Esophagus squamous epithelium (tissue), 5 donors: Measurements from ENCODE around the gene WDR88. TPM values are rescaled to one million over a fixed set of nuclear protein-coding genes. Genes with fewer than 3 reads are reported as not detected.

Experiments used
- DNase-seq: peaks from one replicate; lab custom pipeline; 2025; lab: John Stamatoyannopoulos, UW
- H3K27ac ChIP-seq, 4 donors: fragments of 200-600 bp; sonication (generic); one replicate each; pipeline ENCODE4 v1.5.1; 2016 to 2019; ENCODE audit warnings: mild to moderate bottlenecking in 1 of 4
- H3K27me3 ChIP-seq, 4 donors: fragments of 200-600 bp; sonication (generic); 1 replicate in 3 of 4; 2 replicates in 1 of 4; pipeline versions ENCODE4 v1.5.1 to v1.6.0; 2017 to 2021; ENCODE audit warnings: antibody characterized with exemption in 1 of 4
- H3K36me3 ChIP-seq, 3 donors: fragments of 200-600 bp; sonication (generic); one replicate each; pipeline ENCODE4 v1.5.1; 2016 to 2019
- H3K4me1 ChIP-seq, 3 donors: fragments of 200-600 bp; sonication (generic); one replicate each; pipeline ENCODE4 v1.5.1; 2017 to 2019
- H3K4me3 ChIP-seq, 4 donors: fragments of 200-600 bp; sonication (generic); 1 replicate in 3 of 4; 2 replicates in 1 of 4; pipeline ENCODE4 v1.5.1; 2016 to 2019; ENCODE audit warnings: mild to moderate bottlenecking in 2 of 4, moderate library complexity in 1 of 4
- H3K9me3 ChIP-seq, 3 donors: fragments of 200-600 bp; sonication (generic); one replicate each; pipeline ENCODE4 v1.5.1; 2016 to 2019
- POLR2A ChIP-seq, 4 donors: fragments of 450-650 bp; IDR thresholded peaks; one replicate each; pipeline ENCODE4 v1.6.1; 2017; ENCODE audit warnings: antibody characterized with exemption in 4 of 4, mild to moderate bottlenecking in 4 of 4, moderate library complexity in 3 of 4
- WGBS, 2 donors: methylation state at CpG; one replicate each; pipeline ENCODE4 v1.1.5; 2018; 5-methylcytosine and 5-hydroxymethylcytosine counted together
- intact Hi-C: fragments of 100-400 bp; cut with DNase I; formaldehyde crosslinking; loops from one replicate; pipeline ENCODE4 v1.15.0; 2022
- total RNA-seq, 4 donors: library from RNA; depleted of rRNA; stranded (reverse); fragments of >200 nt; gene quantifications; one replicate each; pipeline ENCODE4 v1.1.0, GENCODE V29; 2016
- TF ChIP-seq, protein P1 (sequence below), 6 experiments: fragments of 450-650 bp in 4 of 6; fragments of 200-600 bp in 2 of 6; sonication (generic) in 2 of 6; IDR thresholded peaks; one replicate each; pipeline ENCODE4 v1.5.1; 2016 to 2019; ENCODE audit warnings: antibody characterized with exemption in 6 of 6, mild to moderate bottlenecking in 4 of 6, moderate library complexity in 4 of 6
- donor health status: DM: yes; HTN: yes; CAD: no.

Gene WDR88
- total RNA-seq, 4 donors from 2014 or later, result not detected

DNA sequence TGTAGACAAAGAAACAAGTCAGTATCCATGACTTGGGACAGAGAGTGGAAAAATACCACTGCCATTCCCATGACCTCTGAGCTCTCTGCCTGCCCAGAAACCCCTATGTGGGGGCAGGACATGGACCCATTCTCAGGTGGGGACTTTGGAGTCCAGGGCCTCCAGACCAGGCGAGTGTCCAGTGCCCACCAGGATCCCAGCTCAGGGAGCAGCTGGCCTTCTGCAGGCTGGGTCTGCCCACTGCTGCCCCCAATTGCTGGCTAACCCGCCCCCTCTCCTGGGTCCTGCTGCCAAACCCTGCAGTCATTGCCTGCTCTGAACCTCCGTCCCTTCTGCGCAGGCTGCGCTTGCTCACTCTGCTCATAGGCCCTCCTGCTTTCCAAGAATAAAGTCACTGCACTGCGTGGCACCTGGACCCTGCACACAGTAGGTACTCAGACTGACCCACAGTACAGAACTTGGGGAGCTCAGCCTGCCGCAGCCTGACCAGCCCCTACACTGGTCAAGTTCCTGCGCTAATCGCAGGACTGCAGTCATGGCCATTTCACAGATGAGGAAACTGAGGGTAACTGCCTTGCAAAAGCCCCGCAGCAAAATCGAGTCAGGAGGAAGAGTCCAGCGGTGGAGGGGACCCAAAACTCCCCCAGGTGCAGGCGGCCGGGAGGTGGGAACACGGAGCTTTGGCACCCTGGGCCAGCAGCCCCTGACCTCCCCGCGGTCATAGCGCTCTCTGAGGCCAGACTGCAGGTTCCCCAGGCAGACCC lies 93.0 kb downstream of the WDR88 start:
- 51 to 80% methylated on average over 1 to 7 of the region's 18 CpGs for WGBS, 2 donors
- Histone ChIP-seq H3K27me3 (peaks cover 14 to 95% (median 27%) of the 10 kb centered on the region in 4 donors), H3K4me1 (peaks cover 0 to 24% (median 17%) of the 10 kb centered on the region in 3 donors), H3K36me3 (no peaks in the 10 kb centered on the region), H3K27ac (no peak overlapping the region), H3K4me3 (peak overlapping the region in 2 of 4 donors; percentile 19 to 45), H3K9me3 (peaks cover 0 to 26% (median 21%) of the 10 kb centered on the region in 3 donors)
- TF ChIP-seq, protein P1, sequence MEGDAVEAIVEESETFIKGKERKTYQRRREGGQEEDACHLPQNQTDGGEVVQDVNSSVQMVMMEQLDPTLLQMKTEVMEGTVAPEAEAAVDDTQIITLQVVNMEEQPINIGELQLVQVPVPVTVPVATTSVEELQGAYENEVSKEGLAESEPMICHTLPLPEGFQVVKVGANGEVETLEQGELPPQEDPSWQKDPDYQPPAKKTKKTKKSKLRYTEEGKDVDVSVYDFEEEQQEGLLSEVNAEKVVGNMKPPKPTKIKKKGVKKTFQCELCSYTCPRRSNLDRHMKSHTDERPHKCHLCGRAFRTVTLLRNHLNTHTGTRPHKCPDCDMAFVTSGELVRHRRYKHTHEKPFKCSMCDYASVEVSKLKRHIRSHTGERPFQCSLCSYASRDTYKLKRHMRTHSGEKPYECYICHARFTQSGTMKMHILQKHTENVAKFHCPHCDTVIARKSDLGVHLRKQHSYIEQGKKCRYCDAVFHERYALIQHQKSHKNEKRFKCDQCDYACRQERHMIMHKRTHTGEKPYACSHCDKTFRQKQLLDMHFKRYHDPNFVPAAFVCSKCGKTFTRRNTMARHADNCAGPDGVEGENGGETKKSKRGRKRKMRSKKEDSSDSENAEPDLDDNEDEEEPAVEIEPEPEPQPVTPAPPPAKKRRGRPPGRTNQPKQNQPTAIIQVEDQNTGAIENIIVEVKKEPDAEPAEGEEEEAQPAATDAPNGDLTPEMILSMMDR (IDR thresholded peaks at IDR 0.05), result no peak
- TF ChIP-seq POLR2A (IDR thresholded peaks at IDR 0.05), result no peak
- intact Hi-C loops, result no loop called here
- no peak for DNase-seq

Other genes starting within 250 kb of the WDR88 start
- gene CEP89, start 160.2 kb upstream of the WDR88 start, total RNA-seq, result 10 to 100 TPM in 1 of 4 donors, 1 to 10 TPM in 3; 4.6 to 10.5 (median 8.7) TPM
- gene FAAP24, start 159.9 kb upstream of the WDR88 start, total RNA-seq, result 1 to 10 TPM in 3 of 4 donors, under 1 TPM in 1; 0.91 to 3.9 (median 2.1) TPM
- 1 to 10 TPM; 1.1 to 1.6 (median 1.6) TPM for gene RHPN2, start 67.2 kb upstream of the WDR88 start, total RNA-seq
- 1 to 10 TPM; 3.6 to 9.3 (median 6.2) TPM for gene GPATCH1, start 50.9 kb upstream of the WDR88 start, total RNA-seq
- 10 to 100 TPM in 2 of 4 donors, 1 to 10 TPM in 2; 5.5 to 17.2 (median 8.9) TPM for gene LRP3, start 62.2 kb downstream of the WDR88 start, total RNA-seq
- gene SLC7A10, start 93.7 kb downstream of the WDR88 start, total RNA-seq, result not detected
- gene CEBPA, start 170.4 kb downstream of the WDR88 start, total RNA-seq, result 10 to 100 TPM; 27.1 to 33.5 (median 31.5) TPM
- 10 to 100 TPM; 18.5 to 31.6 (median 26.8) TPM for gene CEBPG, start 241.6 kb downstream of the WDR88 start, total RNA-seq